Activated T-helper 1 cell treated with anti-CD3 and anti-CD28 coated beads, Interleukin-12 subunit alpha, Interleukin-12 subunit beta, Interleukin-2, Interleukin-4 antibody, amounts not matched to agents 30 ng/mL and 10 ng/mL and 1 ng/mL, durations not matched to agents 14 hours and 24 hours and 36 hours (primary cell): ENCODE data around the gene HSD11B1L. TPM values are rescaled to one million over a fixed set of nuclear protein-coding genes. Genes with fewer than 3 reads are reported as not detected.
A peak's percentile ranks its signal among the peaks of the same experiment; 100 is the strongest.

Experiments used
- DNase-seq: peaks from one replicate; pipeline ENCODE4 v3.0.0; 2021; ENCODE audit warnings: low spot score
- H3K27ac Mint-ChIP-seq: one replicate; pipeline ENCODE4 v1.8.0; 2021; ENCODE audit warnings: mild to moderate bottlenecking, mixed read lengths
- H3K27me3 Mint-ChIP-seq: one replicate; pipeline ENCODE4 v1.8.0; 2022; ENCODE audit warnings: mild to moderate bottlenecking, moderate library complexity, mixed read lengths; ENCODE audit not compliant: insufficient read depth
- H3K36me3 Mint-ChIP-seq: one replicate; pipeline ENCODE4 v1.8.0; 2021; ENCODE audit warnings: low read depth, mixed read lengths
- H3K4me1 Mint-ChIP-seq: one replicate; pipeline ENCODE4 v1.8.0; 2021; ENCODE audit warnings: low read depth, mixed read lengths
- H3K4me3 Mint-ChIP-seq: one replicate; pipeline ENCODE4 v1.8.0; 2021; ENCODE audit warnings: mild to moderate bottlenecking, moderate library complexity, mixed read lengths
- H3K9me3 Mint-ChIP-seq: one replicate; pipeline ENCODE4 v1.8.0; 2021; ENCODE audit warnings: mixed read lengths
- intact Hi-C: fragments of 100-400 bp; cut with micrococcal nuclease; formaldehyde crosslinking; loops from one replicate; pipeline ENCODE4 v1.15.1; 2024
- total RNA-seq: library from RNA; stranded (reverse); gene quantifications from 2 replicates; pipeline ENCODE4 v1.2.3, GENCODE V29; 2022

The HSD11B1L gene, protein sequence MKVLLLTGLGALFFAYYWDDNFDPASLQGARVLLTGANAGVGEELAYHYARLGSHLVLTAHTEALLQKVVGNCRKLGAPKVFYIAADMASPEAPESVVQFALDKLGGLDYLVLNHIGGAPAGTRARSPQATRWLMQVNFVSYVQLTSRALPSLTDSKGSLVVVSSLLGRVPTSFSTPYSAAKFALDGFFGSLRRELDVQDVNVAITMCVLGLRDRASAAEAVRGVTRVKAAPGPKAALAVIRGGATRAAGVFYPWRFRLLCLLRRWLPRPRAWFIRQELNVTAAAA
- total RNA-seq = 1.9 TPM in 2 replicates

DNA sequence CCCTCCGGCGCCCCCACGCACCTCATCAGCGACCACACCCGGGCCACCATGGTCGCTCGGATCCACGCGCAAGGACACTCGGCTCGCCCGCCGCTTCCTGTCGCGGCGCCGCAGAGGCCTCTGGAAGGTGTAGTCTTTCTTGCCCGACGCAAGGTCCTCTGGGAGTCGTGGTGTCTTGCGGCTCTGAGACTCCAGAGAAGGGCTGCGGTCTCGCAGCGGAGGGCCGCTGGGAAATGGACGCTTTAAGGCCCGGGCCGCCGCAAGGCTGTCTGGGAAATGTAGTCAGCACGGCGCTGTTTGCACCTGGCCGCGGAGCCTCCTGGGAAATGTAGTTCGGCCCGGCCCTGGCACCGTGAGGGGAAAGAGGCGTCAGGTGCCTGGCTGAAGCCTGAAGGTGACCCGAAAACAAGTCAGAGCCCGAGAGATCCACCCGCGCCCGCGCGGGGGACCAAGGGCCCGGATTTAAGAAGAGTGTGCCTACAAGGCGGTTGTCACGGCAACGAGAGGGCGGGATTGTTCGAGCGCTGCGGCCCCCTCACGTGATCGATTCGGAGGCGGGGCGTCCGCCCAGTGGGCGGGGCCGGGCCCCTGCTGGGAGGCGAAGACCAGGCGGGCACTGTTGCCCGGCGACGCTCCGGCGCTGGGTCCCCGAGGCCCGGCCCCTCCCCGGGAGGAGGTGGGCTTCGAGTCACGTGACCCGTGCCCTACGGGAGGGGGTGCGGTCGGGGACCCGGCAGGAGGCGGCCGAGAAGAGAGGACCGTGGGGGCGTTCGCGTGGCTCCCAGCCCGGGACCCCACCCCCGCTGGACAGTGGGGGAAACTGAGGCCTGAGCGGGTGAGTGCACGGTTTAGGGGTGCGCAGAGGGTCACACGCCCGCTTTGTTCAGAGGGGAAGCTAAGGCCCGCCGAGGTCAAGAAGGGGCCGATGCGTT, at the start of gene HSD11B1L, which contains the start of gene MICOS13:
HSD11B1L (plus strand) TSS at position 591 of the 932 bp plus-strand sequence. CDS start 3,806 bp downstream, outside the sequence.
MICOS13 (minus strand) TSS at position 80 of the 932 bp plus-strand sequence; CDS start at position 50, 30 bp downstream.
- Mint-ChIP-seq H3K27ac (peak within 1 kb of the TSS; percentile 94), H3K27me3 (peaks cover 3% of the 10 kb centered on the region), H3K36me3 (peaks cover 1% of the 10 kb centered on the region), H3K4me1 (peaks cover 19% of the 10 kb centered on the region), H3K9me3 (no peaks in the 10 kb centered on the region), H3K4me3 (peak within 1 kb of the TSS; percentile 99)
- peak; percentile 97 for DNase-seq
- intact Hi-C loops = loop anchor here (1.0 to 2.0 kb wide), 7 partner anchors 10 to 956 kb away; partner anchors contain the start of genes CATSPERD, DUS3L, LONP1 and RANBP3

DNA sequence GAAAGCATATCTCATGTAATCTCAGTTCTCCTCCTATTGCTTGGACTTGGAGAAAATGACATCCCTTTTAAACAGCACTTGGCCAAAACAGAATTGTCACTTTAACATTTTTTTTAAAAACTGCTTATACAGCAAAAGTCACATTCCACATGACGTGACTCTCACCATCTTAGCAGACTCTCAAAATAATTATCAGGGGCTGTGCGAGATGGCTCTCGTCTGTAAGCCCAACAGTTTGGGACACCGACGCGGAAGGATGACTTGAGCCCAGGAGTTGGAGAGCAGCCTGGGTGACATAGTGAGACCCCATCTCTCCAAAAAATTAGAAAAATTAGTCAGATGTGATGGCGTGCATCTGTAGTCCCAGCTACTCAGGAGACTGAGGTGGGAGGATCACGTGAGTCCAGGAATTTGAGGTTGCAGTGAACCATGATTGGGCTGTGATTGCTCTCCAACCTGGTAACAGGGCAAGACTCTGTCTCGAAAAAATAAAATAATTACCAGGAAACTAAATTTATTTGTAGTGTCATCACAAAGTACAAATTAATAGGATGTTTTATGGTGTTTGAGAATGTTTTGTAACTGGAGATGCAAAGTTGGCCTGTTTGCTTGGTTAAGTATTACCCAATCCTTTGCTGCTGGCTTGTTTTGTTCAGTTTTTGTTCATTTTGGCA, 49.1 kb upstream of the HSD11B1L start:
- Mint-ChIP-seq H3K27me3 (no peaks in the 10 kb centered on the region), H3K36me3 (peaks cover 39% of the 10 kb centered on the region), H3K4me3 (no peak overlapping the region), H3K4me1 (peaks cover 51% of the 10 kb centered on the region), H3K27ac (no peak overlapping the region), H3K9me3 (no peaks in the 10 kb centered on the region)
- no peak for DNase-seq
- intact Hi-C loops = no loop called here

DNA sequence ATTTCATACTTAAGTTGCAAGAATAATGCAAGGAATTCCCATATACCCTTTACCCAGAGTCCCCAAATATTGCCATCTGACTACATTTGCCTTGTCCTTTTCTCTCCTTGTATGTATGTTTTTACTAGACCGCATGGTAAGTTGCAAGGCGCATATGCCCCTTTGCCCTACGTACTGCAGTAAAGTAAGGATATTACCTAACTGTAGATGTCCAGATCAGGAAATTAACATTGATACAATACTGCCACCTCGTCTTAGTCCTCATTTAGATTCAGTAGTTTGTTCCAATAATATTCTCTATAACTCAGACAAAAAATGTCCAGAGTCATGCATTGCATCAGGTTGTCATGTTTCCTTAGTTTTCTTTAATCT, 48.6 kb upstream of the HSD11B1L start:
- Mint-ChIP-seq H3K4me1 (peaks cover 50% of the 10 kb centered on the region), H3K36me3 (peaks cover 38% of the 10 kb centered on the region), H3K27ac (no peak overlapping the region), H3K27me3 (no peaks in the 10 kb centered on the region), H3K4me3 (no peak overlapping the region), H3K9me3 (no peaks in the 10 kb centered on the region)
- intact Hi-C loops = no loop called here
- no peak for DNase-seq

DNA sequence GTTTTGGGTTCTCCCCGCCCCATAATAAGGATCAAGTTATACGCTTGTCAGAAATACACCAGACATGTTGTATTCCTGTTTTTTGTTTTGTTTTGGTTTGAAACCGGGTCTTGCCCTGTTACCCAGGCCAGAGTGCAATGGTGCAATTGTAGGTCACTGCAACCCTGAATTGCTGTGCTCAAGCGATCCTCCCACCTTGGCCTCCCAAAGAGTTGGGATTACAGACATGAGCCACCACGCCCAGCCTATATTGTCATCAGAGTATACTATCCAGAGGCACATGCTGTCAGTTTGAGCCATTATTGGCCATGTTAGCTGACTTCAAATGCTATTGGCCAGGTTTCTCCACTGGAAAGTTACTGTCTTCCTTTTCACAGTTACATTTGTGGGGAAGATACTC, 48.2 kb upstream of the HSD11B1L start:
- DNase-seq = no peak
- Mint-ChIP-seq H3K9me3 (no peaks in the 10 kb centered on the region), H3K27me3 (no peaks in the 10 kb centered on the region), H3K4me3 (no peak overlapping the region), H3K36me3 (peaks cover 38% of the 10 kb centered on the region), H3K27ac (no peak overlapping the region), H3K4me1 (peaks cover 46% of the 10 kb centered on the region)
- intact Hi-C loops = no loop called here

DNA sequence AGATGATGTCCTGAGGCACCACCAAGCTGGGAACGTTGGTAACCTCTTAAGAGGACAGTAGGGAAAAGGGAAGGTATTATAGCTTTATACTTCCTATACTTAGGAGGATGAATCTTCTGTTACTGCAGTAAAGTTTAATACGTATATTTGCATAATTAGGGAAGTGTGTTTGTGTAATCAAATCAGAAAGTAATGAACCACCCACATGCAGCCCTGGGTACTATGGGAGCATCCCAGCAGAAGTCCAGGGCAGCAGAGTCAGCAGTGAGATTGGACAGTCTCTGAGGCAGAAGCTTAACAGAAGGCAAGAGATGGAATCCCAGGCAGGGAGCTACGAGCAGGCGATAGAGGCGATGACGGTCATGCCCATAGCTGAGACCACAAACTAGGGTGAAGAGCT, 45.4 kb upstream of the HSD11B1L start:
- no peak for DNase-seq
- Mint-ChIP-seq H3K4me3 (no peak overlapping the region), H3K4me1 (peaks cover 28% of the 10 kb centered on the region), H3K36me3 (peaks cover 28% of the 10 kb centered on the region), H3K27ac (no peak overlapping the region), H3K9me3 (no peaks in the 10 kb centered on the region), H3K27me3 (no peaks in the 10 kb centered on the region)
- intact Hi-C loops = no loop called here

DNA sequence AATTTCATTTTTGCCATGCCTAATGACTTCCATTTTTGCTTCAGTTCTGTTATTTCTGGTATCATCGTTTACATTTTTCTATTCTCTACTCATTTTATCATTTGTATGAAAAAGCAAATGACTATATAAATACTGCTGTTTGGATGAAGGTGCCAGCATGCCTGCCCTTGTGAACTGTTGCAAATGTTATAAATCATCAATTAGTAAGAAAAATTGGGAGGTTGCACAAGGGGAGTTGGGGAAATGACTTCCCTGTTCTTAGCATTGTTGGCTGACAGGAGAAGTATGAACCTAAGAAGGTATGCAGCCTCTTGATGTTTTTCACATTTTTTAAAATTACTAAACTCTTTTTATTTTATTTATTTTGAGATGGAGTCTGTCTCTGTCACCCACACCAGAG, 42.9 kb upstream of the HSD11B1L start:
- DNase-seq = no peak
- no peaks in the 10 kb centered on the region for H3K9me3 Mint-ChIP-seq
- H3K4me3 Mint-ChIP-seq = no peak overlapping the region
- intact Hi-C loops = no loop called here
- peaks cover 11% of the 10 kb centered on the region for H3K4me1 Mint-ChIP-seq
- peaks cover 27% of the 10 kb centered on the region for H3K36me3 Mint-ChIP-seq
- H3K27ac Mint-ChIP-seq = no peak overlapping the region
- H3K27me3 Mint-ChIP-seq = no peaks in the 10 kb centered on the region

DNA sequence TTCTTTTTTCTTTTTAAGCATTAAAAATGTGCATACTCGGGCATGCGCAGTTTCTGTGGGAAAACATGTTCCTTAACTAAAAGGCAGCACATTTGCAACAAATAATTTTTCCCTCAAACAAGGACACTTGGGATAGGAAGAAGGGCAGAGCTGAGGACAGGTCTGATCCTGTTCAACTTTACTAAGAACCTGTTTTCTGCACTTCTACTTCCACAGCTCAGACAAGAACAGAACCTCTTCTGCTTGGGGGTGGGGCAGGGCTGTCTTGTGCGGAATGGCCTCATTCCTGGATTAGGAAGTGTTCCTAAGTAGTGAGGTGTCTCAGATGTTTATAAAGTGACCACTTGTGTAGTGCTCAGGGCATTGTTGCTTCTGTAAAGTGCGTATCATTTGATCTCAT, 39.7 kb upstream of the HSD11B1L start:
- no peak for DNase-seq
- peaks cover 39% of the 10 kb centered on the region for H3K36me3 Mint-ChIP-seq
- intact Hi-C loops = no loop called here
- H3K4me1 Mint-ChIP-seq = peaks cover 5% of the 10 kb centered on the region
- no peak overlapping the region for H3K27ac Mint-ChIP-seq
- no peak overlapping the region for H3K4me3 Mint-ChIP-seq
- no peaks in the 10 kb centered on the region for H3K9me3 Mint-ChIP-seq
- no peaks in the 10 kb centered on the region for H3K27me3 Mint-ChIP-seq

DNA sequence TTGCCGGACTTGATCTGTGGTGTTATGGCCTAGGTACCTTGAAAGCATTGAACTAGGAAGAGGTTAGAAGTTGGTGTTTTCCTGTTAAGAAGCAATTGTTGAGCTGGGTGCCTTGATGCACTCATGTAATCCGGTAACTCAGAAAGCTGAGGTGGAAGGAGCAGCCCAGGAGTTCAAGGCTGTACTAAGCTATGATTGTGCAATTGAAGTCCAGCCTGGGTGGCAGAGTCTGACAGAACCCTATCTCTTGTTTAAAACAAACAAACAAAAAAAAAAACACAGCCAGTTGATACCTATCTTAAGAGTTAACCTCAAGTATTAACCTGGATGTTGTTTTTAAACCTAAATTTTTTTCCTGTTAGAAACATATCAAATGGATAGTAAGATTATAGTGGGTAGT, 38.6 kb upstream of the HSD11B1L start:
- Mint-ChIP-seq H3K4me3 (no peak overlapping the region), H3K27me3 (no peaks in the 10 kb centered on the region), H3K9me3 (no peaks in the 10 kb centered on the region), H3K36me3 (peaks cover 49% of the 10 kb centered on the region), H3K4me1 (peaks cover 5% of the 10 kb centered on the region), H3K27ac (no peak overlapping the region)
- intact Hi-C loops = no loop called here
- no peak for DNase-seq

DNA sequence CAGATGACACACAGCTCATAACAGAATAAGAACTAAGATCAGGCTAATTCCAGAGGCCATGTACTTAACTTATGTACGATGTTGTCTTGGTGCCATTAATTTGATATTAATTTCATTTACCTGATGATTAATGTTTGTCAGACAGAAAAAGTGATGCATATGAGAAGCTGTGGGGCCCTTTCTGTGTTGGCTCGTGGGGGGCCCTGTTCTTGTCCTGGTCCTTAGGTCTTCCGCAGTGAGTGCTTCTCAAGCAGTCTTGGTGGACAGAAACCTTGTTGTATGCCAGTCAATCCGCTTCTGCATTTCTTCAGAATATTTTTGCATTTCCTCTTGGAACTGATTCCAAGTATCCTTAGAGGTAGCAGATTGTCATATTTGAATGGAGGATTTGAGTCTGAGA, 37.8 kb upstream of the HSD11B1L start:
- Mint-ChIP-seq H3K27me3 (no peaks in the 10 kb centered on the region), H3K4me3 (no peak overlapping the region), H3K27ac (no peak overlapping the region), H3K9me3 (no peaks in the 10 kb centered on the region), H3K4me1 (peaks cover 5% of the 10 kb centered on the region), H3K36me3 (peaks cover 50% of the 10 kb centered on the region)
- DNase-seq = no peak
- intact Hi-C loops = no loop called here

DNA sequence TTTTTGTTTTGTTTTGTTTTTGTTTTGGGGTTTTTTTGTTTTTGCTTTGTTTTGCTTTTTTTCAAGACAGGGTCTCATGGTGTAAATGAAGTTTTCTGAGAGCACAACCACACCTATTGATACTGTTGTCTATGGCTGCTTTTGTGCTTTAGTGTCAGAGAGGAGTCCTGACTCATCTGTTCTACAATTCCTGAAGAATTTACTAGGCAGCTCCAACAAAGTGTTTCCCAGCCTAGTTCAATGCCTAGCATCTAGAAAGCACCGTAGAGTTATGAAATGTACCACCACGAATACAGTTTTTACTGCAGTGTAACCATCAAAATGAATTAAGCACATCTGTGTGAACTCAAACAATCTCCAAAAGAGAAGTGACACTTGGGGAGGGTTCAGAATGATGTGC, 36.8 kb upstream of the HSD11B1L start:
- Mint-ChIP-seq H3K4me3 (no peak overlapping the region), H3K9me3 (no peaks in the 10 kb centered on the region), H3K4me1 (peaks cover 5% of the 10 kb centered on the region), H3K27ac (no peak overlapping the region), H3K36me3 (peaks cover 55% of the 10 kb centered on the region), H3K27me3 (no peaks in the 10 kb centered on the region)
- no peak for DNase-seq
- intact Hi-C loops = no loop called here

DNA sequence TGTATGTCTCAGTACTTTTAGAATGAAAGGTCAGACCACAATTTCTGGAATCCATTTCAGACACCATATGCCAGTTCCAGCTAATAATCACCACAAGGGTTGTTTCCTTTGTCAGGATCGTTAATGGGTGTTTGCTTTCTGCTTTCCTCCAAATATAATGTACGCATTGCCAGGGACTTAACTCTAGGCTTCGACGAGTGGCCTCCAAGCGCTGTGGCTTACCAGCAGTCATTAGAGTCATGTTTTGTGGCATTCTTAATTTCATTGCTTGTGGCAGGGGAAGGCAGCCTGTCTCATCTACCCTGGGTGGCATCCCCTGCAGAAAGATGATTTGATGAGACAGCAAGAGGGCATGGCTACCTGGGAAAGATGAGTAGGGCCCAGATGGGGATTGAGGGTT, 35.4 kb upstream of the HSD11B1L start:
- H3K4me3 Mint-ChIP-seq = no peak overlapping the region
- peaks cover 63% of the 10 kb centered on the region for H3K36me3 Mint-ChIP-seq
- peaks cover 5% of the 10 kb centered on the region for H3K4me1 Mint-ChIP-seq
- H3K9me3 Mint-ChIP-seq = no peaks in the 10 kb centered on the region
- intact Hi-C loops = no loop called here
- DNase-seq = no peak
- H3K27me3 Mint-ChIP-seq = no peaks in the 10 kb centered on the region
- H3K27ac Mint-ChIP-seq = no peak overlapping the region

DNA sequence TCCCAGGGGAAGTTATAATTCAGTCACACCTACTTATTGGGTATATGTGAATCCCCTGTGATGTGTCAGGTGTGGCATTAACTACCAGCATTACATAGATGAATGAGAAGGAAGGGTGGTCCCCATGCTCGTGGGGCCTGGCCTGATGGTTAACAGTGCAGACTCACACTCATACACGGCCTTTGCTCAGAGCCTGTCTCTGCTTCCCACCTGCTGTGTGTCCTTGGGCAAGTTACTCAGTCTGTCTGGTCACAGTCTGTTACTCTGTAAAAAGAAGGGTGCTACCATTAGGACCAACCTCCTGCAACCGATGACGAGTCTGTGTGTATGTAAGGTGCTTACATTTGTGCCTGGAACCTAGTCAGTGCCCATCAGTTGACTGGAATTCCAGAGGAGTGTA, 34.1 kb upstream of the HSD11B1L start:
- H3K27me3 Mint-ChIP-seq = no peaks in the 10 kb centered on the region
- H3K4me3 Mint-ChIP-seq = no peak overlapping the region
- DNase-seq = no peak
- peaks cover 5% of the 10 kb centered on the region for H3K4me1 Mint-ChIP-seq
- intact Hi-C loops = no loop called here
- H3K36me3 Mint-ChIP-seq = peaks cover 62% of the 10 kb centered on the region
- H3K9me3 Mint-ChIP-seq = no peaks in the 10 kb centered on the region
- H3K27ac Mint-ChIP-seq = peak overlapping the region; percentile 31

DNA sequence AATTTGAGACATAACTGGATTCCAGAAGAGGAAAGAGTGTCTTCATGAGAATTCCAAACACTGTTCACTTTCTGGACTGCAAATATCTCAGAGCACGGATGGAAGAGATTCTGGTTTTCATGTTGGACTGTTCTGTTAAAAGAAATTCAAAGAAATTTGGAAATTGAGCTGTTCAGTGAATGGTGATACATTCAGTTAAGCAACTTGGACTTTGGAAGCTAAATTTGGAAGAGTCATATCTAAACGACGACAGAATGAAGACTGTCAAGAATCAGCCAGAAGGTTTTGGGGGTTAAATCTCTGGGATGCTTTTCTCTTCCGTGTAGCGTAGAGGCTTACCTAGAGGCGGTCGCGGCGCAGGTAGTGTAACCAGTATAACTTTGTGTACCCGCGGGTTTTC, 32.4 kb upstream of the HSD11B1L start:
- intact Hi-C loops = no loop called here
- no peaks in the 10 kb centered on the region for H3K9me3 Mint-ChIP-seq
- H3K4me1 Mint-ChIP-seq = peaks cover 5% of the 10 kb centered on the region
- H3K27ac Mint-ChIP-seq = no peak overlapping the region
- no peaks in the 10 kb centered on the region for H3K27me3 Mint-ChIP-seq
- peaks cover 67% of the 10 kb centered on the region for H3K36me3 Mint-ChIP-seq
- no peak for DNase-seq
- H3K4me3 Mint-ChIP-seq = no peak overlapping the region
